HCT116 (cell line): ENCODE data around the gene TMEM217. TPM values are rescaled to one million over a fixed set of nuclear protein-coding genes. Genes with fewer than 3 reads are reported as not detected.

Experiments used
- ATAC-seq: fragments of 200-7000 bp; cut with Tn5 transposase; 2 replicates; pipeline ENCODE4 v1.9.1; 2020; ENCODE audit warnings: mild to moderate bottlenecking, moderate library complexity
- BruUV-seq: library from RNA; stranded (reverse); fragments of 400-500 nt; replicated peaks from 2 replicates; lab custom pipeline; 2021; lab: Mats Ljungman, UMichigan
- CTCF ChIA-PET: fragments of 300-600 bp; sonication (Branson Sonifier 250); formaldehyde crosslinking; loops from one replicate; lab custom pipeline; 2021; ENCODE audit warnings: antibody characterized with exemption; lab: Charles Lee
- POLR2A ChIA-PET: fragments of 300-600, 350-600 bp; sonication (Branson Sonifier 250); formaldehyde crosslinking; loops from one replicate; lab custom pipeline; 2021; ENCODE audit warnings: antibody characterized with exemption; lab: Charles Lee
- RAD21 ChIA-PET, 2 experiments: fragments of 300-600 bp; sonication (Branson Sonifier 250); formaldehyde crosslinking; loops; one replicate each; lab custom pipeline; 2023; ENCODE audit warnings: low total read pairs in 2 of 2; ENCODE audit not compliant: uncharacterized antibody in 2 of 2, unreplicated experiment in 2 of 2, low non-redundant PET in 1 of 2; lab: Charles Lee
- DNase-seq: peaks from one replicate; pipeline ENCODE4 v3.0.0-alpha.2; 2010; ENCODE audit warnings: low read depth, low spot score
- H2AFZ ChIP-seq: fragments of 200-600 bp; shearing (Covaris generic), sonication (generic); 2 replicates; pipeline ENCODE4 v1.6.1; 2017; ENCODE audit warnings: low read depth, mixed run types, mixed read lengths, antibody characterized with exemption, low read length; ENCODE audit not compliant: poor library complexity, severe bottlenecking
- H3K27ac ChIP-seq: 2 replicates; pipeline ENCODE4 v1.5.1; 2012; ENCODE audit warnings: low read depth, low read length
- H3K27me3 ChIP-seq: fragments of 200-600 bp; sonication (generic); 2 replicates; pipeline ENCODE4 v1.6.1; 2016; ENCODE audit warnings: mixed run types, low read length, mixed read lengths; ENCODE audit not compliant: insufficient read depth
- H3K36me3 ChIP-seq, 2 experiments: fragments of 200-500 bp in 1 of 2; fragments of 200-600 bp in 1 of 2; sonication (Bioruptor generic) in 1 of 2; sonication (generic) in 1 of 2; 2 replicates each; pipeline versions ENCODE4 v1.5.1 to v1.6.1; 2014 to 2016; ENCODE audit warnings: low read length in 2 of 2, inconsistent platforms in 1 of 2, mixed read lengths in 1 of 2, mixed run types in 1 of 2; ENCODE audit not compliant: insufficient read depth in 2 of 2, control insufficient read depth in 1 of 2
- H3K4me1 ChIP-seq, 2 experiments: fragments of 200-600 bp in 1 of 2; sonication (generic) in 1 of 2; 2 replicates each; pipeline versions ENCODE4 v1.5.1 to v1.6.1; 2012 to 2017; ENCODE audit warnings: low read length in 2 of 2, inconsistent platforms in 1 of 2, mild to moderate bottlenecking in 1 of 2, mixed read lengths in 1 of 2, mixed run types in 1 of 2, moderate library complexity in 1 of 2; ENCODE audit not compliant: insufficient read depth in 2 of 2, control insufficient read depth in 1 of 2
- H3K4me2 ChIP-seq: fragments of 200-600 bp; sonication (generic); 2 replicates; pipeline ENCODE4 v1.6.1; 2017; ENCODE audit warnings: mixed run types, low read length, mixed read lengths
- H3K4me3 ChIP-seq, 2 experiments: fragments of 200-600 bp in 1 of 2; sonication (generic) in 1 of 2; replicated peaks in 1 of 2; 2 replicates each; pipeline ENCODE4 v1.5.1; 2011 to 2016; ENCODE audit warnings: low read length in 2 of 2, control low read depth in 1 of 2, low read depth in 1 of 2, mild to moderate bottlenecking in 1 of 2, mixed read lengths in 1 of 2, mixed run types in 1 of 2
- H3K79me2 ChIP-seq: fragments of 200-600 bp; sonication (generic); 2 replicates; pipeline ENCODE4 v1.6.1; 2017; ENCODE audit warnings: mild to moderate bottlenecking, mixed run types, low read length, moderate library complexity, mixed read lengths; ENCODE audit not compliant: insufficient read depth
- H3K9ac ChIP-seq: fragments of 200-600 bp; sonication (generic); 2 replicates; pipeline ENCODE4 v1.6.1; 2016; ENCODE audit warnings: low read length, mixed read lengths
- H3K9me2 ChIP-seq: fragments of 200-600 bp; sonication (generic), shearing (Covaris generic); 2 replicates; pipeline ENCODE4 v1.6.1; 2017; ENCODE audit warnings: mixed run types, mild to moderate bottlenecking, moderate library complexity; ENCODE audit not compliant: insufficient read depth
- H3K9me3 ChIP-seq, 2 experiments: fragments of 200-500 bp in 1 of 2; fragments of 200-600 bp in 1 of 2; sonication (Bioruptor generic) in 1 of 2; sonication (generic) in 1 of 2; 2 replicates each; pipeline ENCODE4 v1.6.1; 2014 to 2017; ENCODE audit warnings: low read length in 2 of 2, mixed read lengths in 2 of 2, inconsistent platforms in 1 of 2, low read depth in 1 of 2, mild to moderate bottlenecking in 1 of 2, mixed run types in 1 of 2, moderate library complexity in 1 of 2; ENCODE audit not compliant: control insufficient read depth in 1 of 2, insufficient read depth in 1 of 2
- H4K20me1 ChIP-seq: fragments of 200-600 bp; sonication (generic), shearing (Covaris generic); 2 replicates; pipeline ENCODE4 v1.6.1; 2017; ENCODE audit warnings: mixed run types, mild to moderate bottlenecking, moderate library complexity; ENCODE audit not compliant: insufficient read depth
- POLR2AphosphoS5 ChIP-seq: IDR thresholded peaks from 2 replicates; pipeline ENCODE4 v1.6.1; 2011; ENCODE audit warnings: mild to moderate bottlenecking, low read depth, low read length, moderate library complexity
- SIN3A ChIP-seq: IDR thresholded peaks from 2 replicates; pipeline ENCODE4 v1.6.1; 2012; ENCODE audit warnings: low read depth
- ZFX ChIP-seq: fragments of 450-650 bp; IDR thresholded peaks from 2 replicates; pipeline ENCODE4 v1.6.1; 2017
- intact Hi-C: fragments of 100-400 bp; cut with micrococcal nuclease; formaldehyde crosslinking; loops from 2 replicates; pipeline ENCODE4 v1.10.0; 2022
- total RNA-seq: library from RNA; stranded (reverse); gene quantifications from one replicate; pipeline ENCODE4 v1.2.1, GENCODE V29; 2021; ENCODE audit not compliant: unreplicated experiment
- TF ChIP-seq, protein P1 (sequence below): IDR thresholded peaks from 2 replicates; pipeline ENCODE4 v1.6.1; 2012

TMEM217 gene
- total RNA-seq, 1 experiment from 2014 or later: 0.98 TPM

DNA sequence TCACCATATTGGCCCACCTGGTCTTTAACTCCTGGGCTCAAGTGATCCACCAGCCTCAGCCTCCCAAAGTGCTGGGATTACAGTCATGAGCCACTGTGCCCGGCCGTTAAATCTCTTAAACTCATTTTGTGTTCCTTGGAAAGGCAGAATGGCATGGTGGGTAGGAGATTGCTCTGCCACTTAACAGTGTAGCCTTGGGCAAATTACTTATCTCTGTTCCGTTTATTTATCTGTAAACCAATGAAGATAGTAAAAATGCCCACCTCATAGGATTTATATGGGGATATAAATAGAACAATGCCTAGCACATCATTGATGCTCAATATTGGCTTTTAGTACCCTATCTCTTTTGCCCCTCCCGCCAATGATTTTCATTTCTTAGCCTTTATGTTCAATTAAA, 95.2 kb downstream of the TMEM217 start:
- BruUV-seq: no TSS peak
- H3K4me2 ChIP-seq: no peak overlapping the region
- POLR2A ChIA-PET: no interaction called here

More for the DNA sequence above, 95.2 kb downstream of the TMEM217 start:
- no peak overlapping the region for H3K27ac ChIP-seq
- no peak overlapping the region for H2AFZ ChIP-seq
- H4K20me1 ChIP-seq: no peaks in the 10 kb centered on the region
- DNase-seq: no peak
- H3K4me1 ChIP-seq: peaks cover 0 to 7% of the 10 kb centered on the region in 2 experiments; a peak in 2 of 4 replicates
- H3K79me2 ChIP-seq: no peaks in the 10 kb centered on the region
- no peak for ATAC-seq
- TF ChIP-seq, protein P1, sequence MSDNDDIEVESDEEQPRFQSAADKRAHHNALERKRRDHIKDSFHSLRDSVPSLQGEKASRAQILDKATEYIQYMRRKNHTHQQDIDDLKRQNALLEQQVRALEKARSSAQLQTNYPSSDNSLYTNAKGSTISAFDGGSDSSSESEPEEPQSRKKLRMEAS: no peak
- TF ChIP-seq ZFX (no peak), SIN3A (no peak), POLR2AphosphoS5 (no peak)
- TF ChIP-seq, all 23 proteins: peak for 0
- ChIA-PET CTCF (no interaction called here), RAD21 (no interaction called here)
- no peaks in the 10 kb centered on the region for H3K36me3 ChIP-seq
- no peak overlapping the region for H3K4me3 ChIP-seq
- no peak overlapping the region for H3K9ac ChIP-seq
- no peaks in the 10 kb centered on the region for H3K9me3 ChIP-seq
- intact Hi-C loops: no loop called here
- no peaks in the 10 kb centered on the region for H3K9me2 ChIP-seq
- H3K27me3 ChIP-seq: no peaks in the 10 kb centered on the region

Other genes starting within 250 kb of the TMEM217 start
- 26.2 TPM for gene PIM1, start 88.0 kb downstream of the TMEM217 start, total RNA-seq
- gene TBC1D22B, start 372 bp downstream of the TMEM217 start, total RNA-seq: 9.1 TPM
- 28.0 TPM for gene RNF8, start 95.8 kb upstream of the TMEM217 start, total RNA-seq
- 28.7 TPM for gene CMTR1, start 175.1 kb upstream of the TMEM217 start, total RNA-seq
- gene CCDC167, start 241.7 kb upstream of the TMEM217 start, total RNA-seq: 27.8 TPM